ENCODE data around the gene DNAJB8.

Gene DNAJB8

GRCh38 chr3:128497305-128498126 lies 30.8 kb upstream of the DNAJB8 start:
- no peaks in the 10 kb centered on the region for H3K9me3 ChIP-seq (ENCODE audit: severe bottlenecking)
- peak; percentile 65 for DNase-seq
- peak; percentile 83 for TF ChIP-seq CTCF (IDR thresholded peaks at IDR 0.05; ENCODE audit: low read depth, low read length)
- H3K27me3 ChIP-seq (ENCODE audit: insufficient read depth, low read depth, severe bottlenecking), result peaks cover 56% of the 10 kb centered on the region
- no peaks in the 10 kb centered on the region for H3K36me3 ChIP-seq
- no peak overlapping the region for H3K27ac ChIP-seq
- H3K4me3 ChIP-seq (ENCODE audit: low read depth, low read length), result peak overlapping the region; percentile 43

GRCh38 chr3:128496602-128497304 lies 30.1 kb upstream of the DNAJB8 start:
- Histone ChIP-seq H3K27ac (no peak overlapping the region), H3K36me3 (no peaks in the 10 kb centered on the region), H3K4me3 (ENCODE audit: low read depth, low read length) (peak overlapping the region; percentile 43), H3K9me3 (ENCODE audit: severe bottlenecking) (no peaks in the 10 kb centered on the region), H3K27me3 (ENCODE audit: insufficient read depth, low read depth, severe bottlenecking) (peaks cover 64% of the 10 kb centered on the region)
- TF ChIP-seq CTCF (IDR thresholded peaks at IDR 0.05; ENCODE audit: low read depth, low read length), result no peak
- DNase-seq, result peak; percentile 46

GRCh38 chr3:128496019-128496601 lies 29.4 kb upstream of the DNAJB8 start:
- TF ChIP-seq CTCF (IDR thresholded peaks at IDR 0.05; ENCODE audit: low read depth, low read length), result no peak
- DNase-seq, result no peak
- Histone ChIP-seq H3K4me3 (ENCODE audit: low read depth, low read length) (no peak overlapping the region), H3K27me3 (ENCODE audit: insufficient read depth, low read depth, severe bottlenecking) (peaks cover 71% of the 10 kb centered on the region), H3K36me3 (no peaks in the 10 kb centered on the region), H3K27ac (no peak overlapping the region), H3K9me3 (ENCODE audit: severe bottlenecking) (no peaks in the 10 kb centered on the region)

GRCh38 chr3:128495435-128495970 lies 28.8 kb upstream of the DNAJB8 start:
- TF ChIP-seq CTCF (IDR thresholded peaks at IDR 0.05; ENCODE audit: low read depth, low read length), result no peak
- Histone ChIP-seq H3K9me3 (ENCODE audit: severe bottlenecking) (no peaks in the 10 kb centered on the region), H3K36me3 (no peaks in the 10 kb centered on the region), H3K27ac (no peak overlapping the region), H3K4me3 (ENCODE audit: low read depth, low read length) (no peak overlapping the region), H3K27me3 (ENCODE audit: insufficient read depth, low read depth, severe bottlenecking) (peaks cover 77% of the 10 kb centered on the region)
- no peak for DNase-seq

- no peak overlapping the region for H3K27ac ChIP-seq
- H3K36me3 ChIP-seq, result no peaks in the 10 kb centered on the region
- H3K4me3 ChIP-seq (ENCODE audit: low read depth, low read length), result no peak overlapping the region
- no peaks in the 10 kb centered on the region for H3K9me3 ChIP-seq (ENCODE audit: severe bottlenecking)
- H3K27me3 ChIP-seq (ENCODE audit: insufficient read depth, low read depth, severe bottlenecking), result peaks cover 89% of the 10 kb centered on the region
- no peak for TF ChIP-seq CTCF (IDR thresholded peaks at IDR 0.05; ENCODE audit: low read depth, low read length)
- no peak for DNase-seq
Measured at GRCh38 chr3:128494367-128494650, 27.6 kb upstream of the DNAJB8 start.
